Activated CD8-positive, alpha-beta memory T cell treated with anti-CD3 and anti-CD28 coated beads for 36 hours (primary cell): Measurements from ENCODE around the gene CXCR4. TPM values are rescaled to one million over a fixed set of nuclear protein-coding genes. Genes with fewer than 3 reads are reported as not detected.

ENCODE experiments used
- CTCF ChIA-PET: fragments of 350-600 bp; sonication (Branson Sonifier 250); formaldehyde crosslinking; loops from one replicate; lab custom pipeline; 2021; ENCODE audit warnings: antibody characterized with exemption; lab: Charles Lee
- POLR2A ChIA-PET: fragments of 350-600 bp; sonication (Branson Sonifier 250); formaldehyde crosslinking; loops from one replicate; lab custom pipeline; 2021; ENCODE audit warnings: antibody characterized with exemption; lab: Charles Lee
- total RNA-seq, 2 experiments: library from RNA; stranded (reverse); gene quantifications; one replicate each; pipeline ENCODE4 v1.2.3, GENCODE V29; 2021

The CXCR4 gene
- total RNA-seq, 2 experiments from 2014 or later: 81.0 to 86.8 TPM

DNA sequence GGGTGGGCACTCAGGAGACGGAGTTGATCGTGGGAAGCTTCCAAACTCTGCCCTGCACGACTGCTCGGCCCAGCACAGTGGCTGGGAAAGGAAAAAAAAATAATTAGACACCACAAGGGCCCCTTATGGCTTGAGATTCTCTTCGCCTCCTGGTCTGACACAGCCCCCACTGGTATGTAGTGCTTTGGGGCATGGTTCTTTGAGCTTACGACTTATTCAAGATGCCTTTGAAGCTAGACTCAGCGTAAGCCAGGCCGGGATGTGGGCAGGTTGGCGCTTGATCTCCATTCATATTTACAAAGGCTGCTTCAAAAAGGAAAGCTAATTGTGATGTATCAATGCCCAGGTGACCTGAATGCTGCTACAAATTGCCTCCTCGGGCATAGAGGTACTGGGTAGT lies 50.5 kb downstream of the CXCR4 start:
- ChIA-PET CTCF (interaction anchor here (1.1 kb wide), 1 partner anchor 154 kb away, joined by 6 read pairs; no protein-coding TSS in a partner anchor), POLR2A (interaction anchor here (1.0 kb wide), 1 partner anchor 11 kb away, joined by 6 read pairs; no protein-coding TSS in a partner anchor)

DNA sequence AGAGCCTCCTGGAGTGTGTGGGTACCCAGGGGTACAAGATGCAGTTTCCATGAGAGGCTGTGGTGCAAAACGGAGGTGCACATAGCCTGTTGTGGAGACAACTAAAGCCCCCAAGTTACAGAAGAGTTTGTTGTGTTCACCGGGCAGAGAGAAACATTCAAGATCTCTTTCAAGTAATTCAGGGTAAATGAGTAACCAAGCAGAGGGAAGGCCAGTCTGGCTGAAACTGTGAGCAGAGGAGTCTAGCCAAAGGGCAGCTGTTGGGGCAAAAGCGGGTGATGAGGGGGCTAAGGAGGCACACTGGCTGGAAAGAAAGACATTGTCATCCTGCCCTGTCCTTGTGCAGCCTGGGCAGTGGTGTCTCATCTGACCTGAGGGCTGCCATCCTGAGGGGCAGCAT lies 52.0 kb downstream of the CXCR4 start:
- POLR2A ChIA-PET: no interaction called here
- CTCF ChIA-PET: no interaction called here

DNA sequence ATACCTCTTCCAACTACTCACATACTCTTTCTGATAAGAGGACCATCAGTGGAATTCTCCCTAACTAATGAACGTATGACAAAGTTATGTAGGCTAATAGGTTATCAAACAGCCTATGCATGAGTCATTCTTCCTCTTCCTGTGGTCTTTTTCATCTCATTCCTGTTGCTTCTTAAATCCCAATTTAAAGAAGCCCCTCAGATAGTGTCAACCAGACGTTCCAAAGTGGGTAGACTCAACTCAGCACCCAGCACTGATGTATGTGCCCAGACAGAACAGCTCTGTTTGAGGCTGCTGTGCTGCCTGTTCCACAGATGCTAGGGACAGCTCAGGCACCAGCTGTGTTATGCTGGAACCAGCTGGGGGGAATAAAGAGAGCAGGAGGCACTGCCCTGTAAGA lies 52.6 kb downstream of the CXCR4 start:
- ChIA-PET POLR2A (no interaction called here), CTCF (no interaction called here)

Other genes starting within 250 kb of the CXCR4 start
- gene MCM6, start 241.7 kb downstream of the CXCR4 start, total RNA-seq: 100 to 1,000 TPM; 205 to 210 TPM
- 100 to 1,000 TPM; 159 to 160 TPM for gene DARS1, start 132.5 kb downstream of the CXCR4 start, total RNA-seq